MCF 10A (cell line): ENCODE measurements around the gene FOXN3. TPM values are rescaled to one million over a fixed set of nuclear protein-coding genes. Genes with fewer than 3 reads are reported as not detected.

Experiments
- BruUV-seq: library from RNA; stranded (reverse); fragments of 400-500 nt; replicated peaks from 2 replicates; lab custom pipeline; 2021; lab: Mats Ljungman, UMichigan
- CTCF ChIA-PET: fragments of 300-600 bp; sonication (Branson Sonifier 250); formaldehyde crosslinking; extraction: SDS; loops from one replicate; lab custom pipeline; 2021; ENCODE audit warnings: antibody characterized with exemption, inconsistent platforms; lab: Yijun Ruan, JAX
- POLR2A ChIA-PET: fragments of 300-600, 350-650 bp; sonication (Branson Sonifier 250); formaldehyde crosslinking; extraction: SDS; loops from one replicate; lab custom pipeline; 2020; ENCODE audit warnings: antibody characterized with exemption, inconsistent platforms; lab: Yijun Ruan, JAX
- DNase-seq: peaks from one replicate; pipeline ENCODE4 v3.0.0-alpha.2; 2018; ENCODE audit not compliant: unreplicated experiment
- H3K27ac Mint-ChIP-seq: one replicate; pipeline ENCODE4 v1.8.0; 2022; ENCODE audit warnings: mild to moderate bottlenecking, low read depth, mixed read lengths; ENCODE audit not compliant: unreplicated experiment
- H3K27me3 Mint-ChIP-seq: one replicate; pipeline ENCODE4 v1.8.0; 2022; ENCODE audit warnings: mixed read lengths; ENCODE audit not compliant: insufficient read depth, unreplicated experiment
- H3K36me3 Mint-ChIP-seq: one replicate; pipeline ENCODE4 v1.8.0; 2022; ENCODE audit warnings: mild to moderate bottlenecking, moderate library complexity, mixed read lengths; ENCODE audit not compliant: insufficient read depth, unreplicated experiment
- H3K4me1 Mint-ChIP-seq: one replicate; pipeline ENCODE4 v1.8.0; 2022; ENCODE audit warnings: mixed read lengths; ENCODE audit not compliant: insufficient read depth, unreplicated experiment
- H3K4me3 Mint-ChIP-seq: one replicate; pipeline ENCODE4 v1.8.0; 2022; ENCODE audit warnings: mild to moderate bottlenecking, moderate library complexity, mixed read lengths; ENCODE audit not compliant: unreplicated experiment
- H3K9me3 Mint-ChIP-seq: one replicate; pipeline ENCODE4 v1.8.0; 2022; ENCODE audit warnings: mixed read lengths; ENCODE audit not compliant: unreplicated experiment
- CTCF ChIP-seq: fragments of 200-600 bp; IDR thresholded peaks from one replicate; pipeline ENCODE4 v1.8.0; 2022; ENCODE audit warnings: antibody characterized with exemption, mild to moderate bottlenecking; ENCODE audit not compliant: unreplicated experiment
- intact Hi-C: fragments of 100-400 bp; cut with micrococcal nuclease; formaldehyde crosslinking; loops from 2 replicates; pipeline ENCODE4 v1.14.1; 2022
- total RNA-seq: library from RNA; stranded (reverse); gene quantifications from 2 replicates; pipeline ENCODE4 v1.2.3, GENCODE V29; 2022

FOXN3 gene
- total RNA-seq, 1 experiment from 2014 or later, result 27.1 TPM

GRCh38 chr14:89267163-89267562 is 149.9 kb downstream of the FOXN3 start:
- H3K4me3 Mint-ChIP-seq, result no peak overlapping the region
- POLR2A ChIA-PET, result no interaction called here
- TF ChIP-seq CTCF, result no peak
- H3K27me3 Mint-ChIP-seq, result no peaks in the 10 kb centered on the region
- CTCF ChIA-PET, result no interaction called here
- no peak for DNase-seq
- intact Hi-C loops, result no loop called here
- no peaks in the 10 kb centered on the region for H3K4me1 Mint-ChIP-seq
- H3K36me3 Mint-ChIP-seq, result no peaks in the 10 kb centered on the region
- H3K9me3 Mint-ChIP-seq, result no peaks in the 10 kb centered on the region
- no peak overlapping the region for H3K27ac Mint-ChIP-seq
- BruUV-seq, result no TSS peak

GRCh38 chr14:89266754-89267153 is 150.3 kb downstream of the FOXN3 start:
- Mint-ChIP-seq H3K4me3 (no peak overlapping the region), H3K4me1 (no peaks in the 10 kb centered on the region), H3K9me3 (no peaks in the 10 kb centered on the region), H3K27me3 (no peaks in the 10 kb centered on the region), H3K27ac (no peak overlapping the region), H3K36me3 (no peaks in the 10 kb centered on the region)
- intact Hi-C loops, result no loop called here
- TF ChIP-seq CTCF, result no peak
- ChIA-PET CTCF (no interaction called here), POLR2A (no interaction called here)
- BruUV-seq, result no TSS peak
- no peak for DNase-seq

- no peaks in the 10 kb centered on the region for H3K27me3 Mint-ChIP-seq
- POLR2A ChIA-PET, result no interaction called here
- no peak overlapping the region for H3K4me3 Mint-ChIP-seq
- CTCF ChIA-PET, result interaction anchor here (0.6 kb wide), 1 partner anchor 375 kb away, joined by 3 read pairs; no protein-coding TSS in a partner anchor
- no peaks in the 10 kb centered on the region for H3K36me3 Mint-ChIP-seq
- intact Hi-C loops, result no loop called here
- BruUV-seq, result no TSS peak
- DNase-seq, result no peak
- H3K9me3 Mint-ChIP-seq, result no peaks in the 10 kb centered on the region
- H3K4me1 Mint-ChIP-seq, result no peaks in the 10 kb centered on the region
- no peak overlapping the region for H3K27ac Mint-ChIP-seq
- no peak for TF ChIP-seq CTCF
Measured at GRCh38 chr14:89265234-89265633, 151.8 kb downstream of the FOXN3 start.

GRCh38 chr14:89264196-89264800 is 152.7 kb downstream of the FOXN3 start:
- no peak overlapping the region for H3K27ac Mint-ChIP-seq
- no peak for DNase-seq

More at GRCh38 chr14:89264196-89264800, 152.7 kb downstream of the FOXN3 start:
- Mint-ChIP-seq H3K4me3 (no peak overlapping the region), H3K36me3 (no peaks in the 10 kb centered on the region), H3K9me3 (no peaks in the 10 kb centered on the region), H3K27me3 (no peaks in the 10 kb centered on the region), H3K4me1 (no peaks in the 10 kb centered on the region)
- CTCF ChIA-PET, result interaction anchor here (1.2 kb wide), 1 partner anchor 25 kb away, joined by 4 read pairs; no protein-coding TSS in a partner anchor
- BruUV-seq, result no TSS peak
- POLR2A ChIA-PET, result interaction anchor here (0.5 kb wide), 1 partner anchor 21 kb away, joined by 6 read pairs; no protein-coding TSS in a partner anchor
- intact Hi-C loops, result no loop called here
- TF ChIP-seq CTCF, result no peak
